ENCODE measurements around the gene FAM136A.
A peak's percentile ranks its signal among the peaks of the same experiment; 100 is the strongest.
"Not testable (repeated sequence)": the region's sequence is repeated elsewhere in the genome, so short reads cannot be mapped to it uniquely, and the experiment has no call there.

The FAM136A gene

GRCh38 chr2:70303186-70303585 is 1.3 kb upstream of the FAM136A start:
- no peak for DNase-seq (ENCODE audit: low read depth, low spot score)
- H3K4me3 ChIP-seq (ENCODE audit: low read depth, low read length) = no peak overlapping the region
- TF ChIP-seq CTCF (IDR thresholded peaks at IDR 0.05; ENCODE audit: low read depth, low read length) = no peak
- in situ Hi-C loops (cut with HindIII; ENCODE audit: low sequenced_read_pairs) = no loop called here

GRCh38 chr2:70302195-70302546 is 304 bp upstream of the FAM136A start:
- H3K4me3 ChIP-seq (ENCODE audit: low read depth, low read length); DNase-seq (ENCODE audit: low read depth, low spot score); in situ Hi-C loops (cut with HindIII; ENCODE audit: low sequenced_read_pairs): not testable (repeated sequence)

- peak overlapping the region; percentile 59 for H3K4me3 ChIP-seq (ENCODE audit: low read depth, low read length)
- TF ChIP-seq CTCF (IDR thresholded peaks at IDR 0.05; ENCODE audit: low read depth, low read length) = no peak
- in situ Hi-C loops (cut with HindIII; ENCODE audit: low sequenced_read_pairs) = no loop called here
- DNase-seq (ENCODE audit: low read depth, low spot score) = no peak
These were observed 1.0 kb downstream of the FAM136A start for GRCh38 chr2:70300771-70301343.

GRCh38 chr2:70297828-70298227 is 4.0 kb downstream of the FAM136A start:
- DNase-seq (ENCODE audit: low read depth, low spot score); in situ Hi-C loops (cut with HindIII; ENCODE audit: low sequenced_read_pairs); H3K4me3 ChIP-seq (ENCODE audit: low read depth, low read length): not testable (repeated sequence)

- no peak overlapping the region for H3K4me3 ChIP-seq (ENCODE audit: low read depth, low read length)
- DNase-seq (ENCODE audit: low read depth, low spot score) = no peak
- in situ Hi-C loops (cut with HindIII; ENCODE audit: low sequenced_read_pairs) = no loop called here
- TF ChIP-seq CTCF (IDR thresholded peaks at IDR 0.05; ENCODE audit: low read depth, low read length) = no peak
These were observed 18.2 kb downstream of the FAM136A start for GRCh38 chr2:70283500-70284191.

GRCh38 chr2:70282439-70282838 is 19.4 kb downstream of the FAM136A start:
- no peak for DNase-seq (ENCODE audit: low read depth, low spot score)
- no peak for TF ChIP-seq CTCF (IDR thresholded peaks at IDR 0.05; ENCODE audit: low read depth, low read length)
- H3K4me3 ChIP-seq (ENCODE audit: low read depth, low read length) = no peak overlapping the region
- in situ Hi-C loops (cut with HindIII; ENCODE audit: low sequenced_read_pairs) = no loop called here

- no peak for TF ChIP-seq CTCF (IDR thresholded peaks at IDR 0.05; ENCODE audit: low read depth, low read length)
- in situ Hi-C loops (cut with HindIII; ENCODE audit: low sequenced_read_pairs) = no loop called here
- DNase-seq (ENCODE audit: low read depth, low spot score) = no peak
- H3K4me3 ChIP-seq (ENCODE audit: low read depth, low read length) = no peak overlapping the region
These were observed 21.5 kb downstream of the FAM136A start for GRCh38 chr2:70280242-70280798.

All from astrocyte of the spinal cord (primary cell).